K562 (cell line): ENCODE results near the gene CCNI. TPM values are rescaled to one million over a fixed set of nuclear protein-coding genes. Genes with fewer than 3 reads are reported as not detected.

Source experiments
- ARID1B ChIP-seq: fragments of 450-650 bp; IDR thresholded peaks from 2 replicates; pipeline ENCODE4 v1.6.1; 2016; ENCODE audit warnings: antibody characterized with exemption, mild to moderate bottlenecking, inconsistent platforms
- HNRNPK ChIP-seq: fragments of 200-400 bp; formaldehyde crosslinking; IDR thresholded peaks from one replicate; pipeline ENCODE4 v1.6.1; 2018; ENCODE audit warnings: mild to moderate bottlenecking, low read depth, low read length; ENCODE audit not compliant: poor library complexity, severe bottlenecking
- HSF4 ChIP-seq: fragments of 250-450 bp; sonication (Bioruptor Pico); IDR thresholded peaks from 2 replicates; pipeline ENCODE4 v2.1.2; 2022; ENCODE audit warnings: mild to moderate bottlenecking, moderate library complexity, borderline replicate concordance
- JUND ChIP-seq, 2 experiments: IDR thresholded peaks; 2 replicates in 1 of 2; 3 replicates in 1 of 2; pipeline ENCODE4 v1.6.1; 2011; ENCODE audit warnings: borderline replicate concordance in 2 of 2, low read depth in 2 of 2, low read length in 2 of 2, improper control_type of control experiment in 1 of 2, missing biosample characterization in 1 of 2, missing genetic modification characterization in 1 of 2, missing genetic modification reagents in 1 of 2
- NR2F6 ChIP-seq: fragments of 450-650 bp; formaldehyde crosslinking; IDR thresholded peaks from 2 replicates; pipeline ENCODE4 v1.4.0; 2020; ENCODE audit warnings: mild to moderate bottlenecking
- PTBP1 ChIP-seq: fragments of 200-400 bp; formaldehyde crosslinking; IDR thresholded peaks from 2 replicates; pipeline ENCODE4 v1.6.1; 2017; ENCODE audit warnings: low read depth, low read length
- TBP ChIP-seq: optimal IDR thresholded peaks from 2 replicates; pipeline ENCODE3; 2011; ENCODE audit warnings: low read depth, low read length, improper control_type of control experiment
- ZBTB17 ChIP-seq: fragments of 450-650 bp; formaldehyde crosslinking; IDR thresholded peaks from 2 replicates; pipeline ENCODE4 v1.4.0; 2020; ENCODE audit warnings: mild to moderate bottlenecking
- ZBTB49 ChIP-seq: sonication (generic); formaldehyde crosslinking; IDR thresholded peaks from 2 replicates; pipeline ENCODE4 v1.8.0; 2022; ENCODE audit warnings: missing genetic modification reagents, mild to moderate bottlenecking, borderline replicate concordance
- ZNF445 ChIP-seq: fragments of 250-450 bp; sonication (Bioruptor Pico); IDR thresholded peaks from 2 replicates; pipeline ENCODE4 v1.4.0; 2020; ENCODE audit warnings: low read depth, mild to moderate bottlenecking, moderate library complexity
- ZNF644 ChIP-seq: fragments of 200-800 bp; sonication (Bioruptor generic); IDR thresholded peaks from 2 replicates; pipeline ENCODE4 v1.6.1; 2016; ENCODE audit warnings: low read depth, missing genetic modification characterization, missing compliant biosample characterization
- polyA plus RNA-seq, 8 experiments: library from polyadenylated mRNA; depleted of rRNA in 4 of 8; stranded (reverse) in 5 of 8; unstranded in 3 of 8; fragments of >200 nt; fragmentation: Nextera tagmentation in 2 of 8; fragmentation: Illumina TruSeq in 1 of 8; extraction: Ambion mirVana in 2 of 8; extraction: Trizol in 1 of 8; gene quantifications; 2 replicates each; pipeline versions ENCODE4 v1.2.1 to v1.2.3, GENCODE V29; 2011 to 2014; ENCODE audit warnings: inconsistent platforms in 1 of 8, missing spikeins in 1 of 8
- total RNA-seq, 7 experiments: library from RNA; depleted of rRNA in 6 of 7; stranded (reverse); fragments of >200 nt in 6 of 7; fragmentation: Illumina TruSeq in 2 of 7; extraction: Trizol in 2 of 7; gene quantifications; 2 replicates each; pipeline versions ENCODE4 v1.2.1 to v1.2.3, GENCODE V29; 2011 to 2021; ENCODE audit warnings: low replicate concordance in 1 of 7
- TF ChIP-seq, protein P1 (sequence below): sonication (generic); formaldehyde crosslinking; IDR thresholded peaks from 2 replicates; pipeline ENCODE4 v1.4.0; 2020; ENCODE audit warnings: mild to moderate bottlenecking, missing genetic modification reagents
- TF ChIP-seq, protein P2 (sequence below): sonication (generic); formaldehyde crosslinking; IDR thresholded peaks from 2 replicates; pipeline ENCODE4 v1.8.0; 2022; ENCODE audit warnings: mild to moderate bottlenecking, missing genetic modification reagents
- TF ChIP-seq, protein P3 (sequence below): fragments of 250-450 bp; sonication (Bioruptor Pico); IDR thresholded peaks from 2 replicates; pipeline ENCODE4 v1.8.0; 2022; ENCODE audit warnings: moderate library complexity, mild to moderate bottlenecking, inconsistent platforms
- TF ChIP-seq, protein P4 (sequence below): sonication (generic); formaldehyde crosslinking; IDR thresholded peaks from 2 replicates; pipeline ENCODE4 v1.8.0; 2022; ENCODE audit warnings: mild to moderate bottlenecking, low read depth, missing genetic modification reagents
- TF ChIP-seq, protein P5 (sequence below): IDR thresholded peaks from 2 replicates; pipeline ENCODE4 v1.6.1; 2014; ENCODE audit warnings: antibody characterized with exemption

The CCNI gene
- total and polyA plus RNA-seq, 9 of the 15 experiments (the other 6 are each of a cell fraction or from before 2014, with no cell fraction given), result 43.3 to 159 (median 98.5) TPM

- peak; percentile 81 for TF ChIP-seq TBP
- TF ChIP-seq, protein P1, sequence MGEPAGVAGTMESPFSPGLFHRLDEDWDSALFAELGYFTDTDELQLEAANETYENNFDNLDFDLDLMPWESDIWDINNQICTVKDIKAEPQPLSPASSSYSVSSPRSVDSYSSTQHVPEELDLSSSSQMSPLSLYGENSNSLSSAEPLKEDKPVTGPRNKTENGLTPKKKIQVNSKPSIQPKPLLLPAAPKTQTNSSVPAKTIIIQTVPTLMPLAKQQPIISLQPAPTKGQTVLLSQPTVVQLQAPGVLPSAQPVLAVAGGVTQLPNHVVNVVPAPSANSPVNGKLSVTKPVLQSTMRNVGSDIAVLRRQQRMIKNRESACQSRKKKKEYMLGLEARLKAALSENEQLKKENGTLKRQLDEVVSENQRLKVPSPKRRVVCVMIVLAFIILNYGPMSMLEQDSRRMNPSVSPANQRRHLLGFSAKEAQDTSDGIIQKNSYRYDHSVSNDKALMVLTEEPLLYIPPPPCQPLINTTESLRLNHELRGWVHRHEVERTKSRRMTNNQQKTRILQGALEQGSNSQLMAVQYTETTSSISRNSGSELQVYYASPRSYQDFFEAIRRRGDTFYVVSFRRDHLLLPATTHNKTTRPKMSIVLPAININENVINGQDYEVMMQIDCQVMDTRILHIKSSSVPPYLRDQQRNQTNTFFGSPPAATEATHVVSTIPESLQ, result no peak
- 0 out of 2 replicates have a peak, but pooled peaks have one; percentile 36 for TF ChIP-seq ZBTB49 (CRISPR knock-in tag)
- TF ChIP-seq, protein P2, sequence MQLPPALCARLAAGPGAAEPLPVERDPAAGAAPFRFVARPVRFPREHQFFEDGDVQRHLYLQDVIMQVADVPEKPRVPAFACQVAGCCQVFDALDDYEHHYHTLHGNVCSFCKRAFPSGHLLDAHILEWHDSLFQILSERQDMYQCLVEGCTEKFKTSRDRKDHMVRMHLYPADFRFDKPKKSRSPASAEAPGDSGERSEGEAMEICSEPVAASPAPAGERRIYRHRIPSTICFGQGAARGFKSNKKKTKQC, result peak; percentile 80
- TF ChIP-seq, protein P3, sequence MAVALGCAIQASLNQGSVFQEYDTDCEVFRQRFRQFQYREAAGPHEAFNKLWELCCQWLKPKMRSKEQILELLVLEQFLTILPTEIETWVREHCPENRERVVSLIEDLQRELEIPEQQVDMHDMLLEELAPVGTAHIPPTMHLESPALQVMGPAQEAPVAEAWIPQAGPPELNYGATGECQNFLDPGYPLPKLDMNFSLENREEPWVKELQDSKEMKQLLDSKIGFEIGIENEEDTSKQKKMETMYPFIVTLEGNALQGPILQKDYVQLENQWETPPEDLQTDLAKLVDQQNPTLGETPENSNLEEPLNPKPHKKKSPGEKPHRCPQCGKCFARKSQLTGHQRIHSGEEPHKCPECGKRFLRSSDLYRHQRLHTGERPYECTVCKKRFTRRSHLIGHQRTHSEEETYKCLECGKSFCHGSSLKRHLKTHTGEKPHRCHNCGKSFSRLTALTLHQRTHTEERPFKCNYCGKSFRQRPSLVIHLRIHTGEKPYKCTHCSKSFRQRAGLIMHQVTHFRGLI (CRISPR knock-in tag), result no peak
- TF ChIP-seq, protein P4, sequence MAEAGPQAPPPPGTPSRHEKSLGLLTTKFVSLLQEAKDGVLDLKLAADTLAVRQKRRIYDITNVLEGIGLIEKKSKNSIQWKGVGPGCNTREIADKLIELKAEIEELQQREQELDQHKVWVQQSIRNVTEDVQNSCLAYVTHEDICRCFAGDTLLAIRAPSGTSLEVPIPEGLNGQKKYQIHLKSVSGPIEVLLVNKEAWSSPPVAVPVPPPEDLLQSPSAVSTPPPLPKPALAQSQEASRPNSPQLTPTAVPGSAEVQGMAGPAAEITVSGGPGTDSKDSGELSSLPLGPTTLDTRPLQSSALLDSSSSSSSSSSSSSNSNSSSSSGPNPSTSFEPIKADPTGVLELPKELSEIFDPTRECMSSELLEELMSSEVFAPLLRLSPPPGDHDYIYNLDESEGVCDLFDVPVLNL (CRISPR knock-in tag), result peak; percentile 62; the same call in 1 of the 2 replicates
- TF ChIP-seq ZNF644, result peak; percentile 67
- peak; percentile 82 for TF ChIP-seq PTBP1
- TF ChIP-seq ZNF445 (CRISPR knock-in tag), result no peak
- TF ChIP-seq, protein P5, sequence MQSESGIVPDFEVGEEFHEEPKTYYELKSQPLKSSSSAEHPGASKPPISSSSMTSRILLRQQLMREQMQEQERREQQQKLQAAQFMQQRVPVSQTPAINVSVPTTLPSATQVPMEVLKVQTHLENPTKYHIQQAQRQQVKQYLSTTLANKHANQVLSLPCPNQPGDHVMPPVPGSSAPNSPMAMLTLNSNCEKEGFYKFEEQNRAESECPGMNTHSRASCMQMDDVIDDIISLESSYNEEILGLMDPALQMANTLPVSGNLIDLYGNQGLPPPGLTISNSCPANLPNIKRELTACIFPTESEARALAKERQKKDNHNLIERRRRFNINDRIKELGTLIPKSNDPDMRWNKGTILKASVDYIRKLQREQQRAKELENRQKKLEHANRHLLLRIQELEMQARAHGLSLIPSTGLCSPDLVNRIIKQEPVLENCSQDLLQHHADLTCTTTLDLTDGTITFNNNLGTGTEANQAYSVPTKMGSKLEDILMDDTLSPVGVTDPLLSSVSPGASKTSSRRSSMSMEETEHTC, result no peak
- TF ChIP-seq ARID1B, result peak; percentile 84
- TF ChIP-seq JUND (IDR thresholded peaks at IDR 0.05; ENCODE audit: borderline replicate concordance, low read depth, low read length), result peak; percentile 97
- TF ChIP-seq JUND (tag; IDR thresholded peaks at IDR 0.05; ENCODE audit: borderline replicate concordance, low read depth, low read length), result peak; percentile 100
- no peak for TF ChIP-seq ZBTB17
- TF ChIP-seq HSF4 (CRISPR knock-in tag), result no peak
- TF ChIP-seq HNRNPK, result no peak
- no peak for TF ChIP-seq NR2F6 (CRISPR knock-in tag)
These were observed at the start of gene CCNI (continued) for GRCh38 chr4:77075869-77076799.
